Fibroblast of mammary gland (primary cell): ENCODE data around the gene PPP2R2B.

Experiments used
- DNase-seq: peaks from one replicate; pipeline ENCODE4 v3.0.0-alpha.2; 2010; ENCODE audit warnings: low read depth
- H3K4me3 ChIP-seq: 2 replicates; pipeline ENCODE4 v1.5.1; 2011; ENCODE audit warnings: low read depth, mild to moderate bottlenecking, low read length, moderate library complexity; ENCODE audit not compliant: control insufficient read depth
- CTCF ChIP-seq: conservative IDR thresholded peaks from 2 replicates; pipeline ENCODE4 v1.5.1; 2011; ENCODE audit warnings: low read depth, low read length, inconsistent platforms; ENCODE audit not compliant: control insufficient read depth, insufficient read depth

PPP2R2B gene

GRCh38 chr5:146703499-146703898 is 175.1 kb downstream of the PPP2R2B start:
- TF ChIP-seq CTCF: no peak
- DNase-seq: no peak
- H3K4me3 ChIP-seq: no peak overlapping the region

- DNase-seq: no peak
- no peak for TF ChIP-seq CTCF
Observed at GRCh38 chr5:146699664-146700418, 178.7 kb downstream of the PPP2R2B start.

GRCh38 chr5:146699138-146699537 is 179.4 kb downstream of the PPP2R2B start:
- DNase-seq: no peak
- H3K4me3 ChIP-seq: no peak overlapping the region
- TF ChIP-seq CTCF: no peak

More at GRCh38 chr5:146699664-146700418, 178.7 kb downstream of the PPP2R2B start:
- H3K4me3 ChIP-seq: no peak overlapping the region

GRCh38 chr5:146698651-146699050 is 179.9 kb downstream of the PPP2R2B start:
- DNase-seq: no peak
- H3K4me3 ChIP-seq: no peak overlapping the region
- TF ChIP-seq CTCF: no peak

- DNase-seq: no peak
- no peak overlapping the region for H3K4me3 ChIP-seq
- no peak for TF ChIP-seq CTCF
Observed at GRCh38 chr5:146697211-146697610, 181.3 kb downstream of the PPP2R2B start.

GRCh38 chr5:146695646-146696045 is 182.9 kb downstream of the PPP2R2B start:
- DNase-seq: no peak
- TF ChIP-seq CTCF: no peak
- H3K4me3 ChIP-seq: no peak overlapping the region
